NCI-H2196 treated with DMSO at 0.1 percent for 48 hours (cell line): ENCODE measurements around the gene ZKSCAN5.
"Not testable (repeated sequence)": the region's sequence is repeated elsewhere in the genome, so short reads cannot be mapped to it uniquely, and the experiment has no call there.

Experiments used
- DNase-seq: peaks from one replicate; lab custom pipeline; 2025; ENCODE audit not compliant: unreplicated experiment; lab: John Stamatoyannopoulos, UW

Gene ZKSCAN5

GRCh38 chr7:99551767-99552463 lies 47.5 kb downstream of the ZKSCAN5 start, which contains the start of gene FAM200A:
FAM200A (minus strand) TSS chr7:99552114; CDS start chr7:99548407, 3,707 bp downstream.
- DNase-seq = peak; percentile 74

GRCh38 chr7:99553039-99553438 lies 48.6 kb downstream of the ZKSCAN5 start:
- DNase-seq = no peak

- DNase-seq = no peak
Observed at GRCh38 chr7:99554939-99555338, 50.5 kb downstream of the ZKSCAN5 start.

- DNase-seq = no peak
Observed at GRCh38 chr7:99557196-99557607, 52.7 kb downstream of the ZKSCAN5 start.

GRCh38 chr7:99557940-99558305 lies 53.5 kb downstream of the ZKSCAN5 start:
- no peak for DNase-seq

- peak; percentile 77 for DNase-seq
Observed at GRCh38 chr7:99558306-99559174, 54.1 kb downstream of the ZKSCAN5 start, which contains the start of gene ZNF655. ZNF655 (plus strand) TSS chr7:99558642; CDS start chr7:99560560, 1,918 bp downstream.

GRCh38 chr7:99559175-99559915 lies 54.9 kb downstream of the ZKSCAN5 start:
- DNase-seq = no peak

- no peak for DNase-seq
Observed at GRCh38 chr7:99560834-99561736, 56.6 kb downstream of the ZKSCAN5 start.

GRCh38 chr7:99561737-99562051 lies 57.2 kb downstream of the ZKSCAN5 start:
- DNase-seq = no peak

- no peak for DNase-seq
Observed at GRCh38 chr7:99562114-99562784, 57.8 kb downstream of the ZKSCAN5 start.

- DNase-seq = no peak
Observed at GRCh38 chr7:99562832-99563231, 58.4 kb downstream of the ZKSCAN5 start.

GRCh38 chr7:99563650-99564049 lies 59.2 kb downstream of the ZKSCAN5 start:
- DNase-seq = no peak

- not testable (repeated sequence) for DNase-seq
Observed at GRCh38 chr7:99568770-99569169, 64.3 kb downstream of the ZKSCAN5 start.

GRCh38 chr7:99571768-99572167 lies 67.3 kb downstream of the ZKSCAN5 start:
- DNase-seq = no peak

- DNase-seq = no peak
Observed at GRCh38 chr7:99573257-99573656, 68.8 kb downstream of the ZKSCAN5 start.

- no peak for DNase-seq
Observed at GRCh38 chr7:99576251-99576650, 71.8 kb downstream of the ZKSCAN5 start.

- no peak for DNase-seq
Observed at GRCh38 chr7:99579281-99579955, 75.0 kb downstream of the ZKSCAN5 start.

- no peak for DNase-seq
Observed at GRCh38 chr7:99579956-99580777, 75.7 kb downstream of the ZKSCAN5 start.
